HG02943 (cell line): ENCODE results near the gene EXOC3L4.
"Not testable (repeated sequence)": the region's sequence is repeated elsewhere in the genome, so short reads cannot be mapped to it uniquely, and the experiment has no call there.

ENCODE experiments used
- ATAC-seq: cut with Tn5 transposase; IDR thresholded peaks from one replicate; pipeline ENCODE4 v1.9.1; 2021; ENCODE audit warnings: mild to moderate bottlenecking, low read depth, moderate library complexity; ENCODE audit not compliant: unreplicated experiment

The EXOC3L4 gene

GRCh38 chr14:103118018-103118662 lies 23.6 kb downstream of the EXOC3L4 start:
- no peak for ATAC-seq

DNA sequence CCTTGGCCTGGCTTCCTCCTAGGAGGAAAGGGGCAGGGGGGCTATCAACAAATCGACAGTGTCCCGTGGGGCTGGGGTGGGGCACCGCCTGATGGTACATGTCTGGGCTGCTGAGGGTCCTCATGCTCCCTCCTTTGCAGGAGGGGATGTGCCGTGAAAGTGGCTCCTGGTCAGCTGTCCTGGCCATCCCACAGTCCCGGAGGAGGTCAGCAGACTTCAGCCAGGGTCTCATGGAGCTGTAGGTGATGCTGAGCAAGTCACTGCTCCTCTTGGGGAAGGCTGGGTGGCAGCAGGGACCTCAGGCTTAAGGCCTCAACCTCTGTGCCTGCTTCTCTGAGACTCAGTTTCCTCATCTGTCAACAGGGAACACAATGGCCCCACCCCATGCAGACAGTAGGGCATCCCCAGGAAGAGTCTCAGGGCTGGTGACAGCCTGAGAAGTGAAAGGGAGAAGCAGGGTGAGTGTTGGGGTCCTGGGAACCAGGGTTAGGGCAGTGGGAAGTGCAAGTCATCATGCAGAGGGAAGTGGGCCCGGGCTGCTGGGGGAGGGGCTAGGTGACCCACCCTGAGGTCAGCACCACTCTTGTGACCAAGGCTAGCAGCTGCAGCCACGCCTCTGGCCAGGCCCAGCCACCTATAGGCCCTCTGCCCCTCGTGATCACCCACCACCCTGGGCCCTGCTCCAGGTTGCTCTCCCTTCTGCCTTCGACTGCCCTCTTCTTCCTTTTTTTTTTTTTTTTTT lies 24.3 kb downstream of the EXOC3L4 start:
- ATAC-seq: no peak

DNA sequence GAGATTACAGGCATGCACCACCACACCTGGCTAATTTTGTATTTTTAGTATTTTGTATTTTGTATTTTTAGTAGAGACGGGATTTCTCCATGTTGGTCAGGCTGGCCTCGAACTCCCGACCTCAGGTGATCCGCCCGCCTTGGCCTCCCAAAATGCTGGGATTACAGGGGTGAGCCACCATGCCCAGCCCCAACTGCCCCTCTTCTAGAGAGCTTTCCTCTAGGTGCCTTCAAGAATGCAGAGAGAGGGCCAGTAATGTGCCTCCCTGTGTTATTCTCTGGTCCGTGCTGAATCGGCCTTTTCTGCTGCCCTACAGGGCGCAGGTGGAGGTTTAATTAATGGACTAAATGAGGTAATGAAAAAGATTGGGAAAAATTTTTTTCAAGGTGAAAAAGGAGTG lies 25.0 kb downstream of the EXOC3L4 start:
- ATAC-seq: not testable (repeated sequence)

DNA sequence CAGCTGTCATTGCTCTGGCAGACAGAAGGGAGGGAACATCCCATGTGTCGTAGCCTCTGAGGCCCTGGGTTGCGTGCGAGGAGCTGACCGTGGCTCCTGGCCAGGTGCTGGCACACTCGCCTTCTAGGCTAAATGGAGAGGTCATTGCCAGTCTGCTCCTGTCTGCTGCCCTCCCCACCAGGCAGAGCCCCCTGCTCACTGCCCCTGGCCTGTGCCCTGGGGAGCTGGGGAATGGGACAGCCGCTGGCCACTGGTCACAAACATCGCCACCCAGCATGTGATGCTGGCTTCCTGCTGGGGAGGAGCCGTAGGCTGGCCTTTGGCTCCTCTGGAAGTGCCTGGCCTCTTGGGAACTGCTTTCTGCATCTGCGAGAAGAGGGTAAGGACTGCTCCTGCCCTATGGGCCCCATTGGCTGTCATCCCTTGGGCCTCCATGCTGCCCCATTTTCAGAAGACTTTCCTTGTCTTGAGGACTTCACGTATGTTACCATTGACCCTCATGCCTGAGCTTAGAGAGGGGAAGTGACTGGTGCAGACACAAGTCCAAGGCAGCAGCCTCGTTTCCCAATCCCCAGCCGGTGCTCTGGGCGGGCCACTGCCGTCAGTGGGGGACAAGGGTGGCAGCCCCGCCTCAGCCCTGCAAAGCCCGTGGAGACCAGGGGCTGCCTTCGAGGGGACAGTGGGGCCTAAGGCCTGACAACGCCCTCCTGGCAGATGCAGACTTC lies 26.8 kb downstream of the EXOC3L4 start:
- no peak for ATAC-seq

DNA sequence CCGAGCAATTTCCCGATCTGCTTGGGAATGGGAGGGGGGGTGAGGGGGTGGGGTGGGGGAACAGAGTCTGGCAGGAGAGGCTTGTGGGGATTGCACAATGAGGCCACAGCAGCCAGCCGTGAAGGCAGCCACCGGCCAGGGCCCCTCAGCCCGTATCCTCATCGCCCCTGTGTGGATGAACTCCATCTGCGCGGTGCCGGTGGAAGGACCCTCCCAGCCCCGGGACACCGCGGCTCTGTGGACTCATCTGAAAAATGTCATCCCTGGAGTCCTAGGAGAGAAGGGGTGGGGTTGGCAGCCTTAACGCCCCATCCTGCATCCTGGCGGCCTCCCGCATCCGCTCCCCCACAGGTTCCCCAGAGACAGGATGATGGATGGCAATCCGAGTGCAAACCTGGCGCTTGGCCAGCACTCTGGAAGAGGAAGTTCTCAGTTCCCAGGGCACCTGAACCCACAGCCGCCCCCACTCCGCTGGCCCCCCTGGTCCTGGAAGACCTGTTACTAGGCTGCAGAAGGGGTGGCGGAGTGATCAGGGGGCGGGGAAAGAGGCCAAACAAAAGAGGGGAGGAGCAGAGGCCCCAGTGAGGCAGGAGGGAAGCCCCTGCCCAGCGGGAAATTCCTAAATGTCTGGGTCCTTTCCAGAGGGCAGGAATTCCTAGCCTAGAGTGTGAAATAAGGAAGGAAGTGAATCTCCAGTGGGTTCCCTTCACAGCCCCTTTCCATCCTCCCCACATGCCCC lies 27.5 kb downstream of the EXOC3L4 start:
- no peak for ATAC-seq

DNA sequence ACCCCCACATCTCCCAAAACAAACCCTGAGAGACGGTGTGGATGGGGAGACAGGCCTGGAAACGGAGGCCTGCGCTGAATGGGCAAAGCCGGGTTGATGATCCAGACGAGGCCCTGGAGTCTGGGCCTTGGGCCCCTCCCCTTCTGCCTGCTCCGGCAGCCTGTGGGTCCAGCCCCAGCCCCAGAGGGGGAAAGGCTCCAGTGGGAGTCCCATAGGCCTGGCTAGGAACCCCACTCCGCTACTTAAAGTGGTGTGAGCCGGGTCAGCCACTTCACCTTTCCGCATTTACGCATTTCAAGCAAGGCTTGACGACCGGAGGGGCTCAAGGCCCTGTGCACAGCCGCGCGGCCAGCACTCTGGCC lies 28.0 kb downstream of the EXOC3L4 start:
- ATAC-seq: no peak

- no peak for ATAC-seq
Observed at GRCh38 chr14:103122947-103123633, 28.6 kb downstream of the EXOC3L4 start, which contains the start of gene TNFAIP2. Gene TNFAIP2 (plus strand): TSS chr14:103123461. CDS start chr14:103126458, 2,997 bp downstream.

GRCh38 chr14:103123634-103124500 lies 29.3 kb downstream of the EXOC3L4 start:
- no peak for ATAC-seq

DNA sequence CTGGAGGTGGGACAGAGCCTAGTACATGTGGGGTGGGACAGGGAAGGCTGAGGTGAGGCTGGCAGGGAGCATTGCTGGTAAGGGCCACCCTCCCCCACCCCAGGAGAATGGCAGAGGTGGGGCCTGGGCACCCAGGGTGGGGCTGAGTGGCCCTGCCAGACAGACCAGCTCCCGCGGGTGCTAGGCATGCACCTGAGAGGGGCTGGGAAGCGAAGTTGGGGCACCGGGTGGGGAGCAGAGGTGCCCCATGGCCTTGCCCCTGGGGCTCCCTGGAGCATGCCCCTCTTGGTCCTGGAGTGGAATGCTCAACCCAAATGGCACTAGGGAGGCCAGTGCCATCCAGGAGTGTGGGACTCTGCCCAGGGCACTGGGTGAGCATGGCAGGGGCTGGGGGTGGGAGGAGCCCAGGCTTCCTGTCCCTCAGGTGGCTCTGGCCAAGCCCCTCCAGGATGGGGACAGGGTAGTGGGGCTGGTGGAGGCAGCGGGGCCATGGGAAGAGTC lies 30.0 kb downstream of the EXOC3L4 start:
- no peak for ATAC-seq

DNA sequence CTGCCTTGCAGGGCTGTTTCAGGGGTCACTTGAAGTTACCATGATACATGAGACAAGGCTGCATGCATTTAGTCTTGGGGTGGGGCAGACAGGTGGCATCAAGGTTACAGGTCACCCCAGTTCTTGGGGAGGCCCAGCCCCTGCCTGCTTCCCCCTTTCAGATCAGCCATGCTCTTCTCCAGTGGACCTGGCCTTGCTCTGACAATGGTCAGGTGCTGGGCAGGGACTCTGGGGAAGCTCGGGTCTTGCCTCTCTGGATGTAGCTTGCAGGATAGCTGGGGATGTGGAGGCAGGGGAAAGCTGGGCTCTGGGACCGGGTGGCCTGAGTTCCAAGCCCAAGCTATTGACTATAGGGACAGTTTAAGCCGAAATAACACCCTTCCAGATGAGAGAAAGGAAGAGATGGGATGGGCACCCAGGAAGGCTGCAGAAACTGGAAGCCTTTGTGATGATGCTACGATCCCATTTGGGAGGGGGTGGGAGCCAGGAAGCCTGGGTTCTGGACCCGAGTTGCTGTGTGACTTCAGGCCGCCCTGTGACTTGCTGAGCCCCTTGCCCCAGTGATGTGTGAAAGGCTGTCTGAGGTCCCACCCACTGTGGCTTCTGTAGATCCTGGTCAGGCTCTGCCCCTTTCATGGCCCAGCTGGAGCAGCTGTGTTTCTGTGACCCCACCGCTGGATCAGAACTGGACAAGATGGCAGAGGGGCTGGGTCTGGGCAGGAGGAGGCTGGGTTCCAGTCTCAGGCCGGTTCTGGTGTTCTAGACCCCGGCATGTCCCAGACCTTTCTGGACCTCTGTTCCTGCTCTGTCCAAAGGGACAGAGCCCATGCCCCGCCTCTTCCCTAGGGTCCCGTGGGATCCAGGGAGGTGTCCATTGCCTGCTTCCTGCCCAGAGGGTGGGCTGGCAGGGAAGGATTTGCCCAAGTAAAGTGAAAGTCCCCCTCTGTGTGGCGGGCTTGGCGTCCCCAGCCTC lies 30.9 kb downstream of the EXOC3L4 start:
- ATAC-seq: no peak

DNA sequence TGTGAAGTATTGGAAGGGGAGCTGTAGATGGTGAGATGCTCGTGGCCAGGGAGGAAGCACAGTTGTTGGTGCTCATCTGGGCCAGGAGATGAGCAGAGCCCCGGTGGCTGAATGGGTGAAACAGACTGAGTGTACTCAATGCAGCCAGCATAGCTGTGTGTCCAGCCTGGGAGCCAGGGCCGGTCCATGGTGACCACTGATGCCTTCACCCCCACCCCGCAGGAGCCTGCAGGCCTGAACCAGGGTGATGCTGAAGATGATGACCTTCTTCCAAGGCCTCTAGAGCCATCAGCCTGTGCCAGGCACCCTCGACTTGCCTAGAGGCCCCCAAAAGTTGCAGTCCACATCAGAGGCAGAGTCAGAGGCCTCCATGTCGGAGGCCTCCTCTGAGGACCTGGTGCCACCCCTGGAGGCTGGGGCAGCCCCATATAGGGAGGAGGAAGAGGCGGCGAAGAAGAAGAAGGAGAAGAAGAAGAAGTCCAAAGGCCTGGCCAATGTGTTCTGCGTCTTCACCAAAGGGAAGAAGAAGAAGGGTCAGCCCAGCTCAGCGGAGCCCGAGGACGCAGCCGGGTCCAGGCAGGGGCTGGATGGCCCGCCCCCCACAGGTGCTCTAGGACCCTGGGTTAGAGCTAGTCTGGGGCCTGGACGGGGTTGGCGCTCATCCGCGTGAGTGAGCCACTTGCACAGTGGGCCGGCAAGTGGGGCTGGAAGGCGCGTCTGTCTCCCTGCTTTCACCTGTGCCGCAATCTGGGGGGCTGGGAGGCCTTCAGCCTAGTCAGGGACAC lies 31.8 kb downstream of the EXOC3L4 start:
- no peak for ATAC-seq

- ATAC-seq: no peak
Observed at GRCh38 chr14:103126873-103127304, 32.4 kb downstream of the EXOC3L4 start.

- ATAC-seq: no peak
Observed at GRCh38 chr14:103127356-103127755, 32.8 kb downstream of the EXOC3L4 start.

DNA sequence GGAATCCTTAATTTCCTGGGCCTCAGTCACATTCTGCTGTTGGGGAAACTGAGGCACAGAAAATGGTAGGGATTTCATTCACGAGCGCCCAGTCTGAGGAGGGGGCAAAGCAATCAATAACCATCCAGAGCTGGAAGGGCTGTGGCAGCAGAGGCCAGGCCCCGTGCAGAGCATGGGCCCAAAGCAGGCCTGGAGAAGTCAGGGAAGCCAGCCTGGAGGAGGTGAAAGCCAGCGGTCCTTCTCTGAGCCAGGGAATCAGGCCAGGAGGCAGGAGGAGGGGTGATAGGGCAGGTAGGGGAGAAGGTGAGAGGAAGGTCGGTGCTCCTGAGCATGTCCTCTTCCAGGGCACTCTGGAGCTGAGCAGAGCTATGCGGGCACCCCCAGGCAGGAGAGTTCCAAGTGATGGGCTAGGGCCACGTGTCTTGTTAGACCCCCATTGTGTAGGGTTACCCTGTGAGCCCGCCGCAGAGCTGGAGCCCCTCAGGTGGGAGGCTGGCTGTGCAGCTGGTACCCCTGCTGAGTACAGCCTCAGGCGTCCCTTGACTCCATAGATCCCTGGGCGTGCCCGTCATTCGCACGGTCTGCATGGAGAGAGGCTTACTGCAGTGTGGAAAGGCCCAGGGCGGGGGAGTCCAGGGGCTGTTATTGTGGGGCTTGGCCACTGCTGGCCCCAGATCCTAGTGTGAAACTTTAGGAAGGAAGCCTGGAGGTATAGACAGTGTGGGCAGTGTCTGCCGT lies 33.5 kb downstream of the EXOC3L4 start:
- no peak for ATAC-seq

DNA sequence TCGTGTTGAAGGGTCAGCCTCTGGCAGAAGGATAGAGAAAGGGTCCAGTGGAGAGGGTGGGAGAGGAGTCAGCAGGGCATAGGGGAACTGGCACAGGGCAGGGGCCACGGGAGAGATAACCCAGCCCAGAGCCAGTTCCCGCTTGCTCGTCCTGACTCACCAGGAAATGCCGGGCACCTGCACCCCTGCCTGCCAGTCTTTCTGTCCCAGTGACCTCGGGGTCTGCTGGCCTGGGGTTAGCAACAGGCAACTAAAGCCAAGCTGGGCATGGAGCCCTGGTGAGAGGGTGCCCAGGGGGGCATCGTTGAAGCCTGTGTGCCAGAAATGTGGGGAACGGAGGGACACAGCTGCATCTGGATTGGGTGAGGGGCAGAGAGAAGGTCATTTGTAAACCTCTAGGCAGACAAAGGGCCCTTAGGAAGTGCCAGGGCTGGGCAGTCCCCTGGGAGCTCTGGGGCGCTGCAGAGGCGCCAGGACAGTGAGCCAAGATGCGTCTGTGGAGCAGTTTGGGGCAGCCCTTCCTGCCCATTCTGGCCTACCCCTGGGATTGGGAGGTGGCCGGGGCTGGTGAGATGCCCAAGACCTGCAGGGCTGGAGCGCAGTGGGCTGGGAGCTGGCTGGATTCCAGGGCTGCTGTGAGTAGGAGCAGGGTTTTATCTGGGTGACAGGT lies 34.2 kb downstream of the EXOC3L4 start:
- ATAC-seq: no peak
